ENCODE data around the gene C4A.

- TF ChIP-seq POLR2AphosphoS5 (IDR thresholded peaks at IDR 0.05): no peak
- TF ChIP-seq, protein P1, sequence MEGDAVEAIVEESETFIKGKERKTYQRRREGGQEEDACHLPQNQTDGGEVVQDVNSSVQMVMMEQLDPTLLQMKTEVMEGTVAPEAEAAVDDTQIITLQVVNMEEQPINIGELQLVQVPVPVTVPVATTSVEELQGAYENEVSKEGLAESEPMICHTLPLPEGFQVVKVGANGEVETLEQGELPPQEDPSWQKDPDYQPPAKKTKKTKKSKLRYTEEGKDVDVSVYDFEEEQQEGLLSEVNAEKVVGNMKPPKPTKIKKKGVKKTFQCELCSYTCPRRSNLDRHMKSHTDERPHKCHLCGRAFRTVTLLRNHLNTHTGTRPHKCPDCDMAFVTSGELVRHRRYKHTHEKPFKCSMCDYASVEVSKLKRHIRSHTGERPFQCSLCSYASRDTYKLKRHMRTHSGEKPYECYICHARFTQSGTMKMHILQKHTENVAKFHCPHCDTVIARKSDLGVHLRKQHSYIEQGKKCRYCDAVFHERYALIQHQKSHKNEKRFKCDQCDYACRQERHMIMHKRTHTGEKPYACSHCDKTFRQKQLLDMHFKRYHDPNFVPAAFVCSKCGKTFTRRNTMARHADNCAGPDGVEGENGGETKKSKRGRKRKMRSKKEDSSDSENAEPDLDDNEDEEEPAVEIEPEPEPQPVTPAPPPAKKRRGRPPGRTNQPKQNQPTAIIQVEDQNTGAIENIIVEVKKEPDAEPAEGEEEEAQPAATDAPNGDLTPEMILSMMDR (IDR thresholded peaks at IDR 0.05): no peak
- TF ChIP-seq POLR2A (IDR thresholded peaks at IDR 0.05): no peak
These were observed 10.4 kb upstream of the C4A start for GRCh38 chr6:31971279-31971992.

All from stomach (tissue), 4 donors.